ENCODE data around the gene PDE4D. TPM values are rescaled to one million over a fixed set of nuclear protein-coding genes. Genes with fewer than 3 reads are reported as not detected.
"Not testable (repeated sequence)": the region's sequence is repeated elsewhere in the genome, so short reads cannot be mapped to it uniquely, and the experiment has no call there.

The PDE4D gene
- polyA plus RNA-seq, 1 donor (not counting 4 experiments of a cell fraction or from before 2014, with no cell fraction given): 3.6 TPM

GRCh38 chr5:59577485-59577884 lies 316.0 kb downstream of the PDE4D start:
- no peak overlapping the region for H2AFZ ChIP-seq (ENCODE audit: control insufficient read depth, low read length)
- H3K79me2 ChIP-seq (ENCODE audit: control insufficient read depth, insufficient read depth, low read length): no peaks in the 10 kb centered on the region
- H3K4me3 ChIP-seq (ENCODE audit: control insufficient read depth in 2 of 3, extremely low read depth in 1 of 3, insufficient read depth in 2 of 3, low read depth in 1 of 3, low read length in 3 of 3): no peak overlapping the region
- H3K9me1 ChIP-seq (ENCODE audit: control insufficient read depth, extremely low read depth, insufficient read depth, low read length): no peaks in the 10 kb centered on the region
- no peaks in the 10 kb centered on the region for H3K36me3 ChIP-seq (ENCODE audit: control insufficient read depth in 2 of 2, extremely low read depth in 1 of 2, insufficient read depth in 2 of 2, low read length in 2 of 2)
- H3K4me2 ChIP-seq (ENCODE audit: control insufficient read depth, extremely low read depth, insufficient read depth, low read depth, low read length): no peak overlapping the region
- dilution Hi-C loops (cut with MboI; ENCODE audit: extremely low pct_ligation_motif_present, low sequenced_read_pairs): no loop called here
- no peaks in the 10 kb centered on the region for H3K9me3 ChIP-seq (ENCODE audit: control insufficient read depth, low read depth, low read length)
- H3K27me3 ChIP-seq (ENCODE audit: control insufficient read depth, extremely low read depth, insufficient read depth, low read length): no peaks in the 10 kb centered on the region
- no peaks in the 10 kb centered on the region for H3K4me1 ChIP-seq (ENCODE audit: control insufficient read depth, extremely low read depth, insufficient read depth, low read length)
- no peak for FAIRE-seq
- no peak for DNase-seq (ENCODE audit: low read depth, low spot score)
- no peak overlapping the region for H3K9ac ChIP-seq (ENCODE audit: control insufficient read depth, extremely low read depth, insufficient read depth, low read length)
- H3K27ac ChIP-seq (ENCODE audit: control insufficient read depth, insufficient read depth, low read length): no peak overlapping the region
- TF ChIP-seq EZH2 (IDR thresholded peaks at IDR 0.05; ENCODE audit: low read length) (no peak), CTCF (optimal IDR thresholded peaks at IDR 0.05 in 1 of 3, IDR thresholded peaks at IDR 0.05 in 1 of 3, conservative IDR thresholded peaks at IDR 0.05 in 1 of 3; ENCODE audit: extremely low read depth in 1 of 3, insufficient read depth in 2 of 3, low read length in 3 of 3) (no peak)
- H4K20me1 ChIP-seq (ENCODE audit: control insufficient read depth, extremely low read depth, insufficient read depth, low read length): no peaks in the 10 kb centered on the region

GRCh38 chr5:59575648-59576445 lies 317.7 kb downstream of the PDE4D start:
- H3K4me2 ChIP-seq (ENCODE audit: control insufficient read depth, extremely low read depth, insufficient read depth, low read depth, low read length): no peak overlapping the region
- no peaks in the 10 kb centered on the region for H3K27me3 ChIP-seq (ENCODE audit: control insufficient read depth, extremely low read depth, insufficient read depth, low read length)
- H3K9me1 ChIP-seq (ENCODE audit: control insufficient read depth, extremely low read depth, insufficient read depth, low read length): no peaks in the 10 kb centered on the region
- H4K20me1 ChIP-seq (ENCODE audit: control insufficient read depth, extremely low read depth, insufficient read depth, low read length): no peaks in the 10 kb centered on the region
- dilution Hi-C loops (cut with MboI; ENCODE audit: extremely low pct_ligation_motif_present, low sequenced_read_pairs): no loop called here
- H3K36me3 ChIP-seq (ENCODE audit: control insufficient read depth in 2 of 2, extremely low read depth in 1 of 2, insufficient read depth in 2 of 2, low read length in 2 of 2): no peaks in the 10 kb centered on the region
- no peaks in the 10 kb centered on the region for H3K79me2 ChIP-seq (ENCODE audit: control insufficient read depth, insufficient read depth, low read length)
- DNase-seq (ENCODE audit: low read depth, low spot score) (no peak), FAIRE-seq (no peak)
- no peaks in the 10 kb centered on the region for H3K9me3 ChIP-seq (ENCODE audit: control insufficient read depth, low read depth, low read length)
- no peak overlapping the region for H3K27ac ChIP-seq (ENCODE audit: control insufficient read depth, insufficient read depth, low read length)
- TF ChIP-seq EZH2 (IDR thresholded peaks at IDR 0.05; ENCODE audit: low read length): no peak
- H2AFZ ChIP-seq (ENCODE audit: control insufficient read depth, low read length): no peak overlapping the region
- no peaks in the 10 kb centered on the region for H3K4me1 ChIP-seq (ENCODE audit: control insufficient read depth, extremely low read depth, insufficient read depth, low read length)
- H3K4me3 ChIP-seq (ENCODE audit: control insufficient read depth in 2 of 3, extremely low read depth in 1 of 3, insufficient read depth in 2 of 3, low read depth in 1 of 3, low read length in 3 of 3): no peak overlapping the region
- no peak overlapping the region for H3K9ac ChIP-seq (ENCODE audit: control insufficient read depth, extremely low read depth, insufficient read depth, low read length)

- H4K20me1 ChIP-seq (ENCODE audit: control insufficient read depth, extremely low read depth, insufficient read depth, low read length); H3K27ac ChIP-seq (ENCODE audit: control insufficient read depth, insufficient read depth, low read length); H3K27me3 ChIP-seq (ENCODE audit: control insufficient read depth, extremely low read depth, insufficient read depth, low read length); H2AFZ ChIP-seq (ENCODE audit: control insufficient read depth, low read length); H3K79me2 ChIP-seq (ENCODE audit: control insufficient read depth, insufficient read depth, low read length); FAIRE-seq; H3K9me1 ChIP-seq (ENCODE audit: control insufficient read depth, extremely low read depth, insufficient read depth, low read length); H3K9me3 ChIP-seq (ENCODE audit: control insufficient read depth, low read depth, low read length); H3K4me3 ChIP-seq (ENCODE audit: control insufficient read depth in 2 of 3, extremely low read depth in 1 of 3, insufficient read depth in 2 of 3, low read depth in 1 of 3, low read length in 3 of 3); DNase-seq (ENCODE audit: low read depth, low spot score); H3K4me1 ChIP-seq (ENCODE audit: control insufficient read depth, extremely low read depth, insufficient read depth, low read length); H3K4me2 ChIP-seq (ENCODE audit: control insufficient read depth, extremely low read depth, insufficient read depth, low read depth, low read length); H3K36me3 ChIP-seq (ENCODE audit: control insufficient read depth in 2 of 2, extremely low read depth in 1 of 2, insufficient read depth in 2 of 2, low read length in 2 of 2); dilution Hi-C loops (cut with MboI; ENCODE audit: extremely low pct_ligation_motif_present, low sequenced_read_pairs); H3K9ac ChIP-seq (ENCODE audit: control insufficient read depth, extremely low read depth, insufficient read depth, low read length): not testable (repeated sequence)
Observed at GRCh38 chr5:59573509-59573908, 320.0 kb downstream of the PDE4D start.
